K562 (cell line): ENCODE results near the gene SEC24C. TPM values are rescaled to one million over a fixed set of nuclear protein-coding genes. Genes with fewer than 3 reads are reported as not detected.

Experiments used
- ARID1B ChIP-seq: fragments of 450-650 bp; IDR thresholded peaks from 2 replicates; pipeline ENCODE4 v1.6.1; 2016; ENCODE audit warnings: antibody characterized with exemption, mild to moderate bottlenecking, inconsistent platforms
- CC2D1A ChIP-seq: fragments of 450-650 bp; IDR thresholded peaks from 2 replicates; pipeline ENCODE4 v1.6.1; 2017; ENCODE audit warnings: mild to moderate bottlenecking
- JUN ChIP-seq, 2 experiments: sonication (generic) in 1 of 2; formaldehyde crosslinking in 1 of 2; IDR thresholded peaks; 2 replicates each; pipeline versions ENCODE4 v1.6.1 to v1.8.0; 2012 to 2022; ENCODE audit warnings: borderline replicate concordance in 2 of 2, mild to moderate bottlenecking in 2 of 2, improper control_type of control experiment in 1 of 2, low read depth in 1 of 2, low read length in 1 of 2, missing genetic modification reagents in 1 of 2
- MEF2D ChIP-seq: conservative IDR thresholded peaks from 2 replicates; pipeline ENCODE4 v1.6.1; 2016; ENCODE audit warnings: low read depth, missing genetic modification characterization, missing compliant biosample characterization
- polyA plus RNA-seq, 8 experiments: library from polyadenylated mRNA; depleted of rRNA in 4 of 8; stranded (reverse) in 5 of 8; unstranded in 3 of 8; fragments of >200 nt; fragmentation: Nextera tagmentation in 2 of 8; fragmentation: Illumina TruSeq in 1 of 8; extraction: Ambion mirVana in 2 of 8; extraction: Trizol in 1 of 8; gene quantifications; 2 replicates each; pipeline versions ENCODE4 v1.2.1 to v1.2.3, GENCODE V29; 2011 to 2014; ENCODE audit warnings: inconsistent platforms in 1 of 8, missing spikeins in 1 of 8
- total RNA-seq, 7 experiments: library from RNA; depleted of rRNA in 6 of 7; stranded (reverse); fragments of >200 nt in 6 of 7; fragmentation: Illumina TruSeq in 2 of 7; extraction: Trizol in 2 of 7; gene quantifications; 2 replicates each; pipeline versions ENCODE4 v1.2.1 to v1.2.3, GENCODE V29; 2011 to 2021; ENCODE audit warnings: low replicate concordance in 1 of 7
- TF ChIP-seq, protein P1 (sequence below): fragments of 450-650 bp; IDR thresholded peaks from 2 replicates; pipeline ENCODE4 v1.7.0; 2016; ENCODE audit warnings: borderline replicate concordance
- TF ChIP-seq, protein P2 (sequence below): sonication (generic); formaldehyde crosslinking; IDR thresholded peaks from 2 replicates; pipeline ENCODE4 v1.8.0; 2022; ENCODE audit warnings: missing genetic modification reagents, mild to moderate bottlenecking, borderline replicate concordance
- TF ChIP-seq, protein P3 (sequence below): fragments of 200-600 bp; sonication (generic); IDR thresholded peaks from one replicate; pipeline ENCODE4 v1.6.1; 2012; ENCODE audit warnings: mild to moderate bottlenecking, low read depth, low read length, inconsistent platforms

The SEC24C gene
- total and polyA plus RNA-seq, 9 of the 15 experiments (the other 6 are each of a cell fraction or from before 2014, with no cell fraction given) = 19.0 to 115 (median 70.5) TPM

DNA sequence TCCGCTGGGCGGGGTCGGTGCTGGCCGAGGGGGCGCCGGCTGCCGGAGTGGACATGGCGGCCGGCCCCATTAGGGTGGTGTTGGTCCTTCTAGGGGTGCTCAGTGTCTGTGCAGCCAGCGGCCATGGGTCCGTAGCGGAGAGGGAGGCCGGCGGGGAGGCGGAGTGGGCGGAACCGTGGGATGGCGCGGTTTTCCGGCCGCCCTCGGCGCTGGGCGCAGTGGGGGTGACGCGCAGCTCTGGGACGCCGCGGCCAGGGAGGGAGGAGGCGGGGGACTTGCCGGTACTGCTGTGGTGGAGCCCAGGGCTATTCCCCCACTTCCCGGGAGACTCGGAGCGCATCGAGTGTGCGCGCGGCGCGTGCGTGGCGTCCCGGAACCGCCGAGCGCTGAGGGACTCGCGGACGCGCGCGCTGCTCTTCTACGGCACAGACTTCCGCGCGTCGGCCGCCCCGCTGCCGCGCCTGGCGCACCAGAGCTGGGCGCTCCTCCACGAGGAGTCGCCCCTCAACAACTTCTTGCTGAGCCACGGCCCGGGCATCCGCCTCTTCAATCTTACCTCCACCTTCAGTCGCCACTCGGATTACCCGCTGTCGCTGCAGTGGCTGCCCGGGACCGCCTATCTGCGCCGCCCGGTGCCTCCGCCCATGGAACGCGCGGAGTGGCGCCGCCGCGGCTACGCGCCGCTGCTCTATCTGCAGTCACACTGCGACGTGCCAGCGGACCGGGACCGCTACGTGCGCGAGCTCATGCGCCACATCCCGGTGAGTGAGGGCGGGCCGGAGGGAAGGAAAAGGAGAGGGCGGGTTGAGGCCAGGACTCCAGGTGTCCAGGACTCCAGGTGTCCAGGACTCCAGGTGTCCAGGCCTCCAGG lies 28.3 kb downstream of the SEC24C start (continued):
- TF ChIP-seq, protein P1, sequence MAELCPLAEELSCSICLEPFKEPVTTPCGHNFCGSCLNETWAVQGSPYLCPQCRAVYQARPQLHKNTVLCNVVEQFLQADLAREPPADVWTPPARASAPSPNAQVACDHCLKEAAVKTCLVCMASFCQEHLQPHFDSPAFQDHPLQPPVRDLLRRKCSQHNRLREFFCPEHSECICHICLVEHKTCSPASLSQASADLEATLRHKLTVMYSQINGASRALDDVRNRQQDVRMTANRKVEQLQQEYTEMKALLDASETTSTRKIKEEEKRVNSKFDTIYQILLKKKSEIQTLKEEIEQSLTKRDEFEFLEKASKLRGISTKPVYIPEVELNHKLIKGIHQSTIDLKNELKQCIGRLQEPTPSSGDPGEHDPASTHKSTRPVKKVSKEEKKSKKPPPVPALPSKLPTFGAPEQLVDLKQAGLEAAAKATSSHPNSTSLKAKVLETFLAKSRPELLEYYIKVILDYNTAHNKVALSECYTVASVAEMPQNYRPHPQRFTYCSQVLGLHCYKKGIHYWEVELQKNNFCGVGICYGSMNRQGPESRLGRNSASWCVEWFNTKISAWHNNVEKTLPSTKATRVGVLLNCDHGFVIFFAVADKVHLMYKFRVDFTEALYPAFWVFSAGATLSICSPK = no peak
- TF ChIP-seq MEF2D (tag) = no peak
- TF ChIP-seq ARID1B = no peak; the same call in 1 of the 2 replicates
- TF ChIP-seq, protein P2, sequence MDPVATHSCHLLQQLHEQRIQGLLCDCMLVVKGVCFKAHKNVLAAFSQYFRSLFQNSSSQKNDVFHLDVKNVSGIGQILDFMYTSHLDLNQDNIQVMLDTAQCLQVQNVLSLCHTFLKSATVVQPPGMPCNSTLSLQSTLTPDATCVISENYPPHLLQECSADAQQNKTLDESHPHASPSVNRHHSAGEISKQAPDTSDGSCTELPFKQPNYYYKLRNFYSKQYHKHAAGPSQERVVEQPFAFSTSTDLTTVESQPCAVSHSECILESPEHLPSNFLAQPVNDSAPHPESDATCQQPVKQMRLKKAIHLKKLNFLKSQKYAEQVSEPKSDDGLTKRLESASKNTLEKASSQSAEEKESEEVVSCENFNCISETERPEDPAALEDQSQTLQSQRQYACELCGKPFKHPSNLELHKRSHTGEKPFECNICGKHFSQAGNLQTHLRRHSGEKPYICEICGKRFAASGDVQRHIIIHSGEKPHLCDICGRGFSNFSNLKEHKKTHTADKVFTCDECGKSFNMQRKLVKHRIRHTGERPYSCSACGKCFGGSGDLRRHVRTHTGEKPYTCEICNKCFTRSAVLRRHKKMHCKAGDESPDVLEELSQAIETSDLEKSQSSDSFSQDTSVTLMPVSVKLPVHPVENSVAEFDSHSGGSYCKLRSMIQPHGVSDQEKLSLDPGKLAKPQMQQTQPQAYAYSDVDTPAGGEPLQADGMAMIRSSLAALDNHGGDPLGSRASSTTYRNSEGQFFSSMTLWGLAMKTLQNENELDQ (CRISPR knock-in tag) = no peak
- no peak for TF ChIP-seq JUN (IDR thresholded peaks at IDR 0.05; ENCODE audit: borderline replicate concordance, low read depth, low read length)
- TF ChIP-seq JUN (CRISPR knock-in tag; IDR thresholded peaks at IDR 0.05; ENCODE audit: borderline replicate concordance) = no peak
- TF ChIP-seq, protein P3, sequence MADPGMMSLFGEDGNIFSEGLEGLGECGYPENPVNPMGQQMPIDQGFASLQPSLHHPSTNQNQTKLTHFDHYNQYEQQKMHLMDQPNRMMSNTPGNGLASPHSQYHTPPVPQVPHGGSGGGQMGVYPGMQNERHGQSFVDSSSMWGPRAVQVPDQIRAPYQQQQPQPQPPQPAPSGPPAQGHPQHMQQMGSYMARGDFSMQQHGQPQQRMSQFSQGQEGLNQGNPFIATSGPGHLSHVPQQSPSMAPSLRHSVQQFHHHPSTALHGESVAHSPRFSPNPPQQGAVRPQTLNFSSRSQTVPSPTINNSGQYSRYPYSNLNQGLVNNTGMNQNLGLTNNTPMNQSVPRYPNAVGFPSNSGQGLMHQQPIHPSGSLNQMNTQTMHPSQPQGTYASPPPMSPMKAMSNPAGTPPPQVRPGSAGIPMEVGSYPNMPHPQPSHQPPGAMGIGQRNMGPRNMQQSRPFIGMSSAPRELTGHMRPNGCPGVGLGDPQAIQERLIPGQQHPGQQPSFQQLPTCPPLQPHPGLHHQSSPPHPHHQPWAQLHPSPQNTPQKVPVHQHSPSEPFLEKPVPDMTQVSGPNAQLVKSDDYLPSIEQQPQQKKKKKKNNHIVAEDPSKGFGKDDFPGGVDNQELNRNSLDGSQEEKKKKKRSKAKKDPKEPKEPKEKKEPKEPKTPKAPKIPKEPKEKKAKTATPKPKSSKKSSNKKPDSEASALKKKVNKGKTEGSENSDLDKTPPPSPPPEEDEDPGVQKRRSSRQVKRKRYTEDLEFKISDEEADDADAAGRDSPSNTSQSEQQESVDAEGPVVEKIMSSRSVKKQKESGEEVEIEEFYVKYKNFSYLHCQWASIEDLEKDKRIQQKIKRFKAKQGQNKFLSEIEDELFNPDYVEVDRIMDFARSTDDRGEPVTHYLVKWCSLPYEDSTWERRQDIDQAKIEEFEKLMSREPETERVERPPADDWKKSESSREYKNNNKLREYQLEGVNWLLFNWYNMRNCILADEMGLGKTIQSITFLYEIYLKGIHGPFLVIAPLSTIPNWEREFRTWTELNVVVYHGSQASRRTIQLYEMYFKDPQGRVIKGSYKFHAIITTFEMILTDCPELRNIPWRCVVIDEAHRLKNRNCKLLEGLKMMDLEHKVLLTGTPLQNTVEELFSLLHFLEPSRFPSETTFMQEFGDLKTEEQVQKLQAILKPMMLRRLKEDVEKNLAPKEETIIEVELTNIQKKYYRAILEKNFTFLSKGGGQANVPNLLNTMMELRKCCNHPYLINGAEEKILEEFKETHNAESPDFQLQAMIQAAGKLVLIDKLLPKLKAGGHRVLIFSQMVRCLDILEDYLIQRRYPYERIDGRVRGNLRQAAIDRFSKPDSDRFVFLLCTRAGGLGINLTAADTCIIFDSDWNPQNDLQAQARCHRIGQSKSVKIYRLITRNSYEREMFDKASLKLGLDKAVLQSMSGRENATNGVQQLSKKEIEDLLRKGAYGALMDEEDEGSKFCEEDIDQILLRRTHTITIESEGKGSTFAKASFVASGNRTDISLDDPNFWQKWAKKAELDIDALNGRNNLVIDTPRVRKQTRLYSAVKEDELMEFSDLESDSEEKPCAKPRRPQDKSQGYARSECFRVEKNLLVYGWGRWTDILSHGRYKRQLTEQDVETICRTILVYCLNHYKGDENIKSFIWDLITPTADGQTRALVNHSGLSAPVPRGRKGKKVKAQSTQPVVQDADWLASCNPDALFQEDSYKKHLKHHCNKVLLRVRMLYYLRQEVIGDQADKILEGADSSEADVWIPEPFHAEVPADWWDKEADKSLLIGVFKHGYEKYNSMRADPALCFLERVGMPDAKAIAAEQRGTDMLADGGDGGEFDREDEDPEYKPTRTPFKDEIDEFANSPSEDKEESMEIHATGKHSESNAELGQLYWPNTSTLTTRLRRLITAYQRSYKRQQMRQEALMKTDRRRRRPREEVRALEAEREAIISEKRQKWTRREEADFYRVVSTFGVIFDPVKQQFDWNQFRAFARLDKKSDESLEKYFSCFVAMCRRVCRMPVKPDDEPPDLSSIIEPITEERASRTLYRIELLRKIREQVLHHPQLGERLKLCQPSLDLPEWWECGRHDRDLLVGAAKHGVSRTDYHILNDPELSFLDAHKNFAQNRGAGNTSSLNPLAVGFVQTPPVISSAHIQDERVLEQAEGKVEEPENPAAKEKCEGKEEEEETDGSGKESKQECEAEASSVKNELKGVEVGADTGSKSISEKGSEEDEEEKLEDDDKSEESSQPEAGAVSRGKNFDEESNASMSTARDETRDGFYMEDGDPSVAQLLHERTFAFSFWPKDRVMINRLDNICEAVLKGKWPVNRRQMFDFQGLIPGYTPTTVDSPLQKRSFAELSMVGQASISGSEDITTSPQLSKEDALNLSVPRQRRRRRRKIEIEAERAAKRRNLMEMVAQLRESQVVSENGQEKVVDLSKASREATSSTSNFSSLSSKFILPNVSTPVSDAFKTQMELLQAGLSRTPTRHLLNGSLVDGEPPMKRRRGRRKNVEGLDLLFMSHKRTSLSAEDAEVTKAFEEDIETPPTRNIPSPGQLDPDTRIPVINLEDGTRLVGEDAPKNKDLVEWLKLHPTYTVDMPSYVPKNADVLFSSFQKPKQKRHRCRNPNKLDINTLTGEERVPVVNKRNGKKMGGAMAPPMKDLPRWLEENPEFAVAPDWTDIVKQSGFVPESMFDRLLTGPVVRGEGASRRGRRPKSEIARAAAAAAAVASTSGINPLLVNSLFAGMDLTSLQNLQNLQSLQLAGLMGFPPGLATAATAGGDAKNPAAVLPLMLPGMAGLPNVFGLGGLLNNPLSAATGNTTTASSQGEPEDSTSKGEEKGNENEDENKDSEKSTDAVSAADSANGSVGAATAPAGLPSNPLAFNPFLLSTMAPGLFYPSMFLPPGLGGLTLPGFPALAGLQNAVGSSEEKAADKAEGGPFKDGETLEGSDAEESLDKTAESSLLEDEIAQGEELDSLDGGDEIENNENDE = no peak
- no peak for TF ChIP-seq CC2D1A
